DMS53 treated with DMSO at 0.1 percent for 48 hours (cell line): ENCODE results near the gene ARTN.

Experiments used
- DNase-seq: peaks from one replicate; lab custom pipeline; 2025; ENCODE audit not compliant: unreplicated experiment; lab: John Stamatoyannopoulos, UW

ARTN gene

DNA sequence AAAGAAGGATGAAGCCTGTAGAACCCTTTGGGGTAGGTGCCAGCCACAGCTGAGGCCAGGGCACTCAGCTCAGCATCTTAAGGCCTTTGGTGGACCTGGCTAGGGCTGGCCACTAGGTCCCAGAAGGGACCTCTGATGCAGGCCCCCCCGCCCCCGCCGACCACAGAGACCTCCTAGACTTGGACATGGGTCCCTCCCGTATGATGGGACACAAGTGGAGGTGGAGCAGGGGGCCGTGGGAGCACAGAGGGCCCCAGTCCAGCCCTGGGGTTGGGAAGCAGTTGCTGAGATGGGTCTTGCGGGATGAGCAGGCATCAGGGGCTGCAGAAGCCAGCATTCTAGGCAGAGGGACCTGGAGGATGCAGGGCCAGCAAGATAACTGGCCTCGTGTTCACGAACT lies 48.6 kb downstream of the ARTN start:
- DNase-seq = no peak

DNA sequence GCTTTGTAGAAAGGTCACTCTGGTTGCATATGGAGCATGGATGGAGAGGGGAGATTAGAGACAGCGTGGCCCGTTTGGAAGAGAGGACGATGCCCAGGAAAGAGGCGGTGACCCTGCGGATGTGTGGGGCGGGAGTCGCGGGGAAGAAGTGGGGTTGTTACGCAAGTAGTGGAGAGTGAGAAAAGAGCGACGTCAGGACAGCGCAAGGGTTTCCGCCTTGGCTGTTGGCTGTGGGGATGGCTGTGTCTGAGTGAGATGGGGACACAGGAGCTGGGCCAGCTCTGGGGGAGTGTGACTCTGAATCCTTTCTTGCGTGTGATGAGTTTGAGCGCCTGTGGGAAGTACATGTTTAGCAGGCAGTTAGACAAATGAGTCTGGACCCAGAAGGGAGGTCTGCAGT lies 49.2 kb downstream of the ARTN start:
- no peak for DNase-seq

DNA sequence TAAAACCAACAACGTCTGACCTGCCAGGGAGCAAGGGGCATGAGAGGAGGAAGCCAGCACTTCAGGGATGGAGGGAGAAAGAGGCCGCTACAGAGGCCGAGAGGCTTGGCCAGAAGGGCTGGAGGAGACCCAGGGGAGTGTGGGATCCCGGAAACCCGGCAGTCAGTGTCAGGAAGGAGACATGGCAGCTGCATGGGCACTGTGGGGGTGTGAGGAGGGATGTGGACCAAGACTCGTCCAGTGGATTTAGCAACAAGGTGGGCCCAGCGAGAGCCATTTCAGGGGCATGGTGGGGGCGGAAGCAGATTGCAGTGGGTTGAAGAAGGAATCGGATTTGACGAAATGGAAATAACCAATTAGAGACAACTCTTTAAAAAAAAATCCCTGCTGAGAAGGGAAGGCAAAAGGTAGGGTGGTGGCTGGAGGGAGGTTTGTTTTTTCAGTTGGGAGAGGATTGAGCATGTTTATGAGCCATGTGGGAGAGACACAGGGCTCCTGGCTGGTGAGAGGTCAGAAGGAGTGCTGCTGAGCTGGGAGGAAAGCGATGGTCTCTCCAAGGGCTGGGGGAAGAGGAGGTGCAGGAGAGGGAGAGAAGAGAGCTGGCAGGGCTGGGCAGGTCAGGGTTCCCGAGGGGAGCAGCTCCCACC lies 49.8 kb downstream of the ARTN start:
- DNase-seq = no peak

DNA sequence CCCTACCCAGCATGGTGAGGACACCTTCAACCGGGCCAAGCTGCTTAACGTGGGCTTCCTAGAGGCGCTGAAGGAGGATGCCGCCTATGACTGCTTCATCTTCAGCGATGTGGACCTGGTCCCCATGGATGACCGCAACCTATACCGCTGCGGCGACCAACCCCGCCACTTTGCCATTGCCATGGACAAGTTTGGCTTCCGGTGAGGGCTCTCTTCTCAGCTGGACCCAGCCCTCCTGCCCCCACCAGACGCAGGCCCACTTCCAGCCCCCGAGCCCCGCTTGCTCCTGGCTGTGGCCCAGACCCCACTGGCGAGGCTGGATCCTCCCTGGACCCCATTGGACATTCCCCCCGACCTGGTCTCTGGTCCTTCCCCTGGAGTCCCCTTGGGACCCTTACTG lies 51.3 kb downstream of the ARTN start:
- no peak for DNase-seq

DNA sequence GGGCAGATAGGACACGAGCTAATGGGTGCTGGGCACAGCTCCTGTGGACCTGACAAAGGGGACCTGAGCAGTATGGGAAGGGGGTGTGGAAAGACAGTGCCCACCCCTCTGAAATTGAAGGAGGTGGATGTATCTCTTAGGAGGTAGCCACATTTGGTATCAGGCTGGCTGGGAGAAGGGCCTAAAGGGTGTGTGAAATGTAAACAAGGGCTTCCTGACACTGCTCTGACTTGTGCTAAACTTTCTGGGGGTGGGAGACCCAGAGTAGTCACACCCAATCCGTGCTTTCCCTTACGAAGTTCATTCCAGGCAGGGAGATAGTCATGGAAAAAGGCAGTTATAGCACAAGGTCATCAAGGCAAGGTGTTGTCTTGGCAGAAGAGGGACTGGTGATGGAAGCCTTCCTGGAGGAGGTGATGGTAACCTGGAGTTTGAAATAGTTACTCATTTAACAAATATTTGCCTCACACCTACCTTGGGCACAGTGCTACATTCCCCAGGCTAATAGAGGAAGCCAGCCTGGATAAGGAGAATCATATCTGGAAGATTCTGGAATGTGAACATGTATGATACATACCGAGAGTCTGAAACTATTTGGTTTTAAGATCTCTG lies 52.5 kb downstream of the ARTN start:
- no peak for DNase-seq

DNA sequence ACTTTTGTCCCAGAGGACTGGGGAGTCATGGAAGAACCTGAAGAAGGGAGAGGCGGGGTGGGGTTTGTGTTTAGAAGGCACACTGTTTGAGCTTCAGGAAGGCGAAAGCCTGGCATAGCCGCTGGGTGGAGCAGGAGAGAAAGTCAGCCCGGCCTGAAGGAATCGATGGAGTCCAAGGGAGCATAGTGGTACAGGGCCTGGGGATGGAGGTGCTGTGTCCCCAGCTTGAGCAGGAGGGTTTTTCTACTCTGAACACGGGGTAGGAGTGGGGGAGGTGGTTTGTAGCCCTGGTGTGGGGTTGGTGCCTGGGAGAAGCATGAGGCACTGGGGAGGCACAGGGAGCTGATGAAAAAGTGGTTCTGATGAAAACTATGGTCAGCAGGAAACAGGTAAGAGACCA lies 53.1 kb downstream of the ARTN start:
- DNase-seq = no peak
